ENCODE results near the gene PTH1R. TPM values are rescaled to one million over a fixed set of nuclear protein-coding genes. Genes with fewer than 3 reads are reported as not detected.

PTH1R gene
- total RNA-seq, 1 donor: not detected

- H3K4me3 ChIP-seq (ENCODE audit: low read depth, low read length): no peak overlapping the region
- no peak for DNase-seq (ENCODE audit: low read depth)
- no peak for TF ChIP-seq CTCF (IDR thresholded peaks at IDR 0.05; ENCODE audit: insufficient read depth, low read length)
Measured at GRCh38 chr3:46936733-46937250, 59.3 kb downstream of the PTH1R start.

GRCh38 chr3:46938118-46938517 lies 60.6 kb downstream of the PTH1R start:
- TF ChIP-seq CTCF (IDR thresholded peaks at IDR 0.05; ENCODE audit: insufficient read depth, low read length): no peak
- DNase-seq (ENCODE audit: low read depth): no peak
- H3K4me3 ChIP-seq (ENCODE audit: low read depth, low read length): no peak overlapping the region

- TF ChIP-seq CTCF (IDR thresholded peaks at IDR 0.05; ENCODE audit: insufficient read depth, low read length): no peak
- no peak for DNase-seq (ENCODE audit: low read depth)
- no peak overlapping the region for H3K4me3 ChIP-seq (ENCODE audit: low read depth, low read length)
Measured at GRCh38 chr3:46939578-46940445, 62.3 kb downstream of the PTH1R start.

GRCh38 chr3:46942076-46942475 lies 64.6 kb downstream of the PTH1R start:
- H3K4me3 ChIP-seq (ENCODE audit: low read depth, low read length): no peak overlapping the region
- no peak for TF ChIP-seq CTCF (IDR thresholded peaks at IDR 0.05; ENCODE audit: insufficient read depth, low read length)
- DNase-seq (ENCODE audit: low read depth): no peak

GRCh38 chr3:46942481-46943236 lies 65.1 kb downstream of the PTH1R start:
- no peak for DNase-seq (ENCODE audit: low read depth)
- TF ChIP-seq CTCF (IDR thresholded peaks at IDR 0.05; ENCODE audit: insufficient read depth, low read length): no peak
- H3K4me3 ChIP-seq (ENCODE audit: low read depth, low read length): no peak overlapping the region

GRCh38 chr3:46943237-46944187 lies 66.0 kb downstream of the PTH1R start:
- TF ChIP-seq CTCF (IDR thresholded peaks at IDR 0.05; ENCODE audit: insufficient read depth, low read length): no peak
- DNase-seq (ENCODE audit: low read depth): no peak
- H3K4me3 ChIP-seq (ENCODE audit: low read depth, low read length): no peak overlapping the region
